DMS153 (cell line): Measurements from ENCODE around the gene DDX39B.

Source experiments
- DNase-seq: peaks from one replicate; lab custom pipeline; 2025; lab: John Stamatoyannopoulos, UW

The DDX39B gene

GRCh38 chr6:31547727-31548543, 6.1 kb upstream of the DDX39B start:
- DNase-seq, result no peak

GRCh38 chr6:31546958-31547726, 5.3 kb upstream of the DDX39B start, which contains the start of gene NFKBIL1:
Gene NFKBIL1, plus strand, starts transcription at chr6:31547608. Its CDS starts 87 bp downstream, at chr6:31547695.
- DNase-seq, result peak; percentile 92

- peak; percentile 95 for DNase-seq
Measured at GRCh38 chr6:31546339-31546957, 4.6 kb upstream of the DDX39B start, which contains the start of gene ATP6V1G2. Gene ATP6V1G2, minus strand, starts transcription at chr6:31546608. Its CDS starts 49 bp downstream, at chr6:31546559.

- no peak for DNase-seq
Measured at GRCh38 chr6:31545291-31545690, 3.5 kb upstream of the DDX39B start.

GRCh38 chr6:31544676-31545075, 2.9 kb upstream of the DDX39B start:
- DNase-seq, result no peak

- DNase-seq, result no peak
Measured at GRCh38 chr6:31543639-31544038, 1.8 kb upstream of the DDX39B start.

- no peak for DNase-seq
Measured at GRCh38 chr6:31541059-31541657, 645 bp downstream of the DDX39B start.

- DNase-seq, result no peak
Measured at GRCh38 chr6:31540640-31541039, 1.2 kb downstream of the DDX39B start.

GRCh38 chr6:31538805-31539400, 2.9 kb downstream of the DDX39B start:
- DNase-seq, result no peak

GRCh38 chr6:31535538-31536324, 6.1 kb downstream of the DDX39B start:
- DNase-seq, result no peak

- no peak for DNase-seq
Measured at GRCh38 chr6:31534521-31535040, 7.2 kb downstream of the DDX39B start.

- DNase-seq, result no peak
Measured at GRCh38 chr6:31534011-31534410, 7.8 kb downstream of the DDX39B start.

GRCh38 chr6:31533455-31533841, 8.4 kb downstream of the DDX39B start:
- DNase-seq, result no peak

- DNase-seq, result no peak
Measured at GRCh38 chr6:31532644-31533454, 9.0 kb downstream of the DDX39B start.

- no peak for DNase-seq
Measured at GRCh38 chr6:31531771-31532643, 9.8 kb downstream of the DDX39B start.

GRCh38 chr6:31531162-31531561, 10.6 kb downstream of the DDX39B start:
- no peak for DNase-seq

GRCh38 chr6:31530659-31531058, 11.1 kb downstream of the DDX39B start:
- no peak for DNase-seq

GRCh38 chr6:31529329-31530150, 12.3 kb downstream of the DDX39B start:
- no peak for DNase-seq
